Measurements from ENCODE around the gene KCNA2.
A peak's percentile ranks its signal among the peaks of the same experiment; 100 is the strongest.

The KCNA2 gene

DNA sequence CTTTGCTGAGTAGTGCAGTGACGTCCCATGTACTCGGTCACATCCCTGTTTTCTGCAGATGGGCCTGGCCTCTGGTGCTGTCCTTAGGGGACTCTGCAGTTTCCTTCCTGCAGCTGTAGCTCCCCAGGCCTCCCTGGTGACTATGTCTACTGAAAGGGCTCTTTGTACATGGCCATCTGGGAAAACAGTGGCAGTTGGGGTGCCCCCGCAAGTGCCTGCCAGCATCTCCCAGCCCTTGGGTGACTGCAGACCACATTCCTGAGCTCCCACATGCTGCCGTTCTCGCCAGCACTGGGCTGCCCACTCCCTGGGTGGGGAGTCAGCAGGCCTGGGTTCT, 49.7 kb downstream of the KCNA2 start:
- H3K4me3 ChIP-seq (ENCODE audit: low read depth, low read length), result no peak overlapping the region
- TF ChIP-seq, protein P1, sequence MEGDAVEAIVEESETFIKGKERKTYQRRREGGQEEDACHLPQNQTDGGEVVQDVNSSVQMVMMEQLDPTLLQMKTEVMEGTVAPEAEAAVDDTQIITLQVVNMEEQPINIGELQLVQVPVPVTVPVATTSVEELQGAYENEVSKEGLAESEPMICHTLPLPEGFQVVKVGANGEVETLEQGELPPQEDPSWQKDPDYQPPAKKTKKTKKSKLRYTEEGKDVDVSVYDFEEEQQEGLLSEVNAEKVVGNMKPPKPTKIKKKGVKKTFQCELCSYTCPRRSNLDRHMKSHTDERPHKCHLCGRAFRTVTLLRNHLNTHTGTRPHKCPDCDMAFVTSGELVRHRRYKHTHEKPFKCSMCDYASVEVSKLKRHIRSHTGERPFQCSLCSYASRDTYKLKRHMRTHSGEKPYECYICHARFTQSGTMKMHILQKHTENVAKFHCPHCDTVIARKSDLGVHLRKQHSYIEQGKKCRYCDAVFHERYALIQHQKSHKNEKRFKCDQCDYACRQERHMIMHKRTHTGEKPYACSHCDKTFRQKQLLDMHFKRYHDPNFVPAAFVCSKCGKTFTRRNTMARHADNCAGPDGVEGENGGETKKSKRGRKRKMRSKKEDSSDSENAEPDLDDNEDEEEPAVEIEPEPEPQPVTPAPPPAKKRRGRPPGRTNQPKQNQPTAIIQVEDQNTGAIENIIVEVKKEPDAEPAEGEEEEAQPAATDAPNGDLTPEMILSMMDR (IDR thresholded peaks at IDR 0.05; ENCODE audit: low read depth, low read length), result no peak

DNA sequence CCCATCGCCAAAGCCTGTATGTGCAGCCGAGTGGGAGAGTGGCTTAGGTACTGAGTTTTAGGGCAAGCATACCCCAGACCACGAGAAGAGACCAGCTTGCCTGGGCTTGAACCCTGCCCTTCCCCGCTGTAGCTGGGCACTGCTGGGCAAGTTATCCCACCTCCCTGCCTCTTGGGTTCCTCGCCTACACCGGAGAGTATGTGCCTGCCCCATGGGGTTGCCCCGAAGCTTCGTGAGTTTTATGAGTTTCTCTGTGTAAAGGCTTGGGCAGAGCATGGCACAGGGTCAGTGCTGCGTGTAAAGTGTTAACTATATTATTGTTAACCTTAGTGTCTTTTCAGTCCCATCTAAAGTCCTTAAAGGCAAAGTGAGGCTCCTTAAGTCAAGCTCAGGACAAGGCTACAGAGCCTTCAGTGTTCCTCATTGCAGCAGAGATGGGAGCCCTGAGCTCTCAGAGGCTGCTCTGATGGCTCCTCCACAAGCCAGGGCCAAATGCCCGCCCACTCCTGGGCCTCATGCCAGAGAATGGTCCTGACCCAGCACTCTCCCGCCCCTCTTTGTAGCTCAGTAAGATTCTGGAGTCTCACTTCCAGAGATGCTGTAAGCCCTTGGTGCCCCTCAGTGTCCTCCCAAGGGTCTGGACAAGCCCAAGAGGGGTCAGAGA, 50.2 kb downstream of the KCNA2 start:
- TF ChIP-seq, protein P1 (IDR thresholded peaks at IDR 0.05; ENCODE audit: low read depth, low read length), result no peak
- H3K4me3 ChIP-seq (ENCODE audit: low read depth, low read length), result no peak overlapping the region

DNA sequence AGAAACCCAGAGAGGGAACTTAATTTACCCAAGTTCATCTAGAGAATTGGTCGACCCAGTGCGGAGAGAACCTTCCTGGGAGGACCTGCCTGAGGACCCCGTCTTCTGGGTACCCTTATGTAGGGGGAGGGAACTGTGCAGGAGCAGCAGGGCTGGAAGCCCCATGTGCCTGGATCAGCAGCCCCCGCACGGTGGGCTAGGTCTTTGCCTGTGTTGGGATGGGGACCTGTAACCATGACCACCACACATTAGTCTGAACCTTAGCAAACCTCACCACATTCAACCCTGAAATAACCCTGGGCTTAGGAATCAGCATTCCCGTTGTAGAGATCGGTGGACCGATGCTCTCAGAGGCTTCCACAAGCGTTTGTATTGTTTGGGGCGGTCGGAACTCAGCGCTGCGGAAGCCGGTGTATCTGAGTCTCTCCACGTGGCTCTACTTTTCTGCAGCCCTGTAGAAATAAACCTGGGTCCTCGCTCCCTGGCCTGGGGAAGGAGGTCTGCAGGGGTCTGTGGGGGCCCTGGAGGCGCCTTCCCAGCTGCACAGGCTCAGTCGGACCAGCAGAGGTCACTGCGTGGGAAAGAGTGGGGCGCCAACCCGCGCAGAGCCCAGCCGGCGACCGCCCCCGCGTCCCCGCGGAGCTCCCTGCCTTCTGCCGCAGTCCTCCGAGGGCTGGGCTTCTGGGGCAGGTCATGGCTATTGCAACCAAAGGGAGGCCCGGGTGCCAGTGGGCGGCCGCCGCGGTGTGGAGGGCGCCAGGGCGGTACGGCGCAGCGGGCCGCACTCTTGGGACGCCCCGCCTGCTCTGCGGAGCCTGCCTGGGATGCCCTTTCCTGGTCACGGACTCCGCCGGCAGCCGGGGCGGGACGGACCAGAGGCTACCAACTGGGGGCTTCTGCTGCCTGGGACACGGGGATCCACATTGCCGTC, 51.0 kb downstream of the KCNA2 start:
- TF ChIP-seq, protein P1 (IDR thresholded peaks at IDR 0.05; ENCODE audit: low read depth, low read length), result peak; percentile 22; the same call in 1 of the 2 replicates
- 0 out of 2 replicates have a peak overlapping the region, but pooled peaks have one; percentile 1 for H3K4me3 ChIP-seq (ENCODE audit: low read depth, low read length)

DNA sequence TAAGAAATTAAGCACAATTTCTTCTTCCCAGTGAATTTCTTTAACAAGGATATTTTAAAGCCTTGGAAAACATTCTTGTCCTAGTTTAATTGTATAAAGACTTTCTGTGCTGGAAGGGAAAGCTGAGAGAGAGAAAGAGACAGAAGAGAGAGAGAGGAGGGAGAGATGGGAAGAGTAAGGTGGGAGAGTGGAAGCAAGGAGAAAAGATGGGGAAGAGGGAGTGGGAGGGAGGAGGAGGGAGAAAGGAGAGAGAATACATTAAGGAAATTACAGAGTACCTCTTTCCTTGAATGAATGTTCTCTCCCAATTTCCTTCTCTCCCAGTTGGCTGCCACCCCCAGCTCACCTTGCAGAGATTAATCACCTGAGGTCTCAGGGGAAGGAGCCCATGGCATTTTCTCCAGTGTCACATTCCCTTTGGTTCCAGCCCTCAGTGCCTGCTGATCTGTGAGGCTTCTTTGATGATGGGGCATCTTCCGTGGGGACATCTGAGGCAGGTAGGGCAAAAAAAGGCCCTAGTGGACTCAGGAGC, 54.8 kb downstream of the KCNA2 start:
- no peak overlapping the region for H3K4me3 ChIP-seq (ENCODE audit: low read depth, low read length)
- TF ChIP-seq, protein P1 (IDR thresholded peaks at IDR 0.05; ENCODE audit: low read depth, low read length), result no peak

DNA sequence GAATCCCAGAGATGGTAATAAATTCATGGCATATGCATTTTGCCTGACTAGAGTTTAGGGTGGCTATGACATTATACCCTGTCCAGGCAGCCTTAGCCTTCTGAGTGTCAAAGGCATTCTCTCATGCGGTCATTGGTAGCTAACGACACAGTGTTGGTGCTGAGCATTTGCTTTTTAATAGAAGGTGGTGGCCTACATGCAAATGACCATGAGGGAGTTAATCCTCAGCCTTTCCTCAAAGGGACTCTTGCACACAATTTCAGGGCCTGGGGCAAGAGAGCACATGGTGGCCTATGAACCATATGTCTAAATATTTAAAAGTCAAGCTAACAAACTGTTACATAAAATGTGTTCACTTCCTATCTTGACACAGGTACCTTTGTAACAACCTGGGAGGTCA, 56.3 kb downstream of the KCNA2 start:
- TF ChIP-seq, protein P1 (IDR thresholded peaks at IDR 0.05; ENCODE audit: low read depth, low read length), result no peak
- H3K4me3 ChIP-seq (ENCODE audit: low read depth, low read length), result no peak overlapping the region

DNA sequence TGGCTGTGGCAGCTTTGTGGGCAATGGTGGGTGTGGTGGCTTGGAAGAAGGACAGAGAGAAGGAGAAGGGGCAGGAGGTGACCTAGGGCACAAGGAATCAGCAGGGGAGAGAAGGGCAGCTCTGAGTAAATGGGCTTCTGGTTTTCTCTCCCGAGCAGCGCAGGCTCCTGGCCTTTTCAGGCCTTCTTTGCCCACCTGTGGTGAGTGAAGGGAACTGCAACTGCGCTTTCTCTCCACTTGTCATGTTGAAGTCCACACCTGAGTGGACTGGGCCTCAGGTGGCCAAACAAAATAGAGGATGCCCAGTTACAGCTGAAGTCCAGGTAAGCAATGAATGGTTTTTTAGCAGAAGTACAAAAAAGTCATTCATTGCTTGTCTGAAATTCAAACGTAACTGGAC, 57.8 kb downstream of the KCNA2 start:
- TF ChIP-seq, protein P1 (IDR thresholded peaks at IDR 0.05; ENCODE audit: low read depth, low read length), result peak; percentile 34
- no peak overlapping the region for H3K4me3 ChIP-seq (ENCODE audit: low read depth, low read length)

DNA sequence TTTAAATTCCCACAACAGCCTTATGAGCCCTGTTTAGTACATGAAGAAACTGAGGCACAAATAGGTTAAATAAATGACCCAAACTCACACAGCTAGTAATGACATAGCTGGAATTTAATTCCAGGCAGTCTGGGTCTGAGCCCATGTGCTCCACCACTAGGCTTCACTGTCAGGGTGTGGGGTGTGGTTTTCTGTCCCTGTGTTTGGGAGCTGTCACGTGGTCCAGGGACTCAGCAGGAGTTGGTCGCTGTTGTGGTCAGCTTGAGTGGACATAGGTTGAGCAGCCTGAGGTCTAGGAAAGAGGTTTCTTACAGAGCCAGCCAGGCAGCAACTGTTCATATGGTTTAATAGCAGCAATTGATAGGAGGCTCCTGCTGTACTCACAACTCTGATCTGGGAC, 59.1 kb downstream of the KCNA2 start:
- H3K4me3 ChIP-seq (ENCODE audit: low read depth, low read length), result no peak overlapping the region
- TF ChIP-seq, protein P1 (IDR thresholded peaks at IDR 0.05; ENCODE audit: low read depth, low read length), result no peak
